ENCODE data around the gene WFDC6.

WFDC6 gene

DNA sequence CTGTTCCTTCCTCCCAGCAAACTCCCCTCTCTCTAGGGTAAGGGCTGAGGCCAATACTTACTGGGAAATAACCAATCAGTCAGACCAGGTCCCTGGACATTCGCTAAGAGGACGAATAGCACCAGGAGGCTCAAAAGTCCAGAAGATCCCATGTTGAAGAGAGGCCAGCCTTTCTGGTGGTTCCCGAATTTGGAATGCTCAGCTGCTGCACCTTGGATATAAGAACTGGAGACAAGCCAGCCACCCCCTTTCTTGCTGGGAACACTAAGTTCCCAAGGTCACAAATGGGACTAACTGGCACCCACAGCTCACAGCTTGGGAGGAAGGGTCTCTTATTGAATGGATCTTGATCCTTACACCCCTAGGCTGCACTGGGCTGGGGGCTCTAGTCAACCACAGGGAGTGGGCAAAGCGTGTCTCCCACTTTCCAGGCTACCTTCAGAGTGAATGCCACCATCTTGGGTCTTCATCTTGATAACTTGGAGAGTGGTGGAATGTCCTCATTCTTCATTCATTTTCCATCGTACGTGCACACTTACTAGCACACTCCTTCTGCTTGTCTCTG lies 8.0 kb upstream of the WFDC6 start, which contains the start of gene EPPIN:
Gene EPPIN (minus strand): TSS at position 196 of the 565 bp plus-strand sequence. CDS start 44 bp downstream, at position 152.
- TF ChIP-seq CTCF (IDR thresholded peaks at IDR 0.05; ENCODE audit: insufficient read depth, missing control alignments): no peak
- DNase-seq (ENCODE audit: insufficient read length, low spot score): no peak
- no peak for FAIRE-seq

DNA sequence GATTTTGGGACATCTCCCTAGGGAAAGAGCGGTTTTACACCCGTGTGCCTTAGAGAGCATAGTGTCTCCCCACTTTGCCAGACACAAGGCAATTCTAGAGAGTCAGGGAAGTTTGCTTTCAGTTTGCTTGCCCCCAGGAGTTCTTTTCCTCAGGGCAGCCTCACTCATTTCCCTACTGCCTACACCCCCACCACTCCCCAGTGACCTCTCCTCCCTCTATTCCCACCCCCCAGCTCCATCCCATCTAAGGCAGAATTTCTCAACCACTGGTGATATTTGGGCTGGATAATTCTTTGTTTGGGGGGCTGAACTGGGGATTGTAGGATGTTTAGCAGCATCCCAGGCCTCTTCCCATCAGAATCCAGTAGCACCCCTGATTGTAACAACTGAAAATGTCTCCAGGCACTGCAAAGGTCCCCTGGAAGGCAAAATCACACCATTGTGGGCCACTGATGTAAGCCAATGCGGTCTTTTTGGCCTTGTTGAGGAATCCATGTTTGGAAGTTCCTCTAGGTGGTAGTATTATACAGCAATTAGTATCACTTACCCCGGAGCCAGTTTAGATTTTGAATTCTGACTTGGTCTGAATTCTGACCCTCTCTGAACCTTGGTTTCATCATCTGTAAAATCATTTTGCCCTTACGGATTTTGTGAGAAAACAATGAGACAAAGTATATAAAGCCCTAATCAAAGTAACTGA lies 6.6 kb upstream of the WFDC6 start:
- DNase-seq (ENCODE audit: insufficient read length, low spot score) (no peak), FAIRE-seq (no peak)
- peak; percentile 38 for TF ChIP-seq CTCF (IDR thresholded peaks at IDR 0.05; ENCODE audit: insufficient read depth, missing control alignments)

DNA sequence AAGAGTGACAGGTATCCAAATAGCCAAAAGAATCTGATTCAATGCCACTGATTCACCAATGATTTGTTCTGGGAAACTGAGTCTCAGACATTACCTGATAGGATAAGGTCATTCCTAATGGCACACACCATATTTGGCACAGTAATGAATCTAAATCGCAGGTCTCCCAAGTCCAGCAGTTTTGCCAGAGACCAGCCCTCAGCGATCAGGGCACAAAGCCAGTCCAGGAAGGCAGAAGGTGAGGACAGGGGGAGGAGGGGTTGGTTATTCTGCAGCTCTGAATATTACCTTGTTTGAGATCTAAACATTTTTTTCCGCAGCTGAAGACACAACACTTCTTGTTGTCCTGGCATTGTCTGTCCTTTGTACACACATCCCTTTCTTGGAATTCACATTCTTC lies 6.1 kb upstream of the WFDC6 start:
- FAIRE-seq (no peak), DNase-seq (ENCODE audit: insufficient read length, low spot score) (no peak)
- no peak for TF ChIP-seq CTCF (IDR thresholded peaks at IDR 0.05; ENCODE audit: insufficient read depth, missing control alignments)

DNA sequence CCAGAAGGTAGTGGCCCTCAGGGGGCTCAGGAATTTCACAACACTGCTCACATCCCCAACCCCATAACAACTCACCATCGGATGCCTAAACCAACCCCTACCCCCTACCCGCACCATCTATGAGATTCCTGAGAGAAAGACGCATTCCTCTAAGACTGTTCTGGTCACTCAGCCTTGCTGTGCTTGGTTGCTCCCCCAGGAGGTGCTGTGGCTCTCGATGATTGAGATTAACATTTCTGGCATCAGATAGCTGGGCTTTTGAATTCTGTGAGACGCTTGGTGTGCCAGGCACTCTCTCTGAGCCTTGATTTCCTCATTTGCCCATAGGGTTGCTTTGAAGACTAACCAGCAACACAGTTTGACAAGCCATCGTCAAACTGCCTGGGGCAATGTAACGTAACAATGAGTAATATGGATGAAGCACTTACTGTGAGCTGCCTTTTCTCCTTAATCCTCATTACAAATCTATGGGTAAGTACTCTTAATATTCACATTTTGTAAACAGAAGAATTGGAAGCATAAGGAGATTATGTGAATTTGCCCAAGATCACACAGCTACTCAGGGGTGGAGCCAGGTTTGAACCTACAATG lies 978 bp downstream of the WFDC6 start:
- DNase-seq (ENCODE audit: insufficient read length, low spot score) (peak; percentile 13), FAIRE-seq (no peak)

GRCh38 chr20:45527294-45527693 lies 12.0 kb downstream of the WFDC6 start:
- DNase-seq (ENCODE audit: insufficient read length, low spot score): no peak
- no peak for TF ChIP-seq CTCF (IDR thresholded peaks at IDR 0.05; ENCODE audit: insufficient read depth, missing control alignments)
- no peak for FAIRE-seq

More for the DNA sequence above, 978 bp downstream of the WFDC6 start:
- TF ChIP-seq CTCF (IDR thresholded peaks at IDR 0.05; ENCODE audit: insufficient read depth, missing control alignments): peak; percentile 5

GRCh38 chr20:45523821-45524220 lies 15.5 kb downstream of the WFDC6 start:
- DNase-seq (ENCODE audit: insufficient read length, low spot score): no peak
- no peak for FAIRE-seq
- TF ChIP-seq CTCF (IDR thresholded peaks at IDR 0.05; ENCODE audit: insufficient read depth, missing control alignments): no peak

GRCh38 chr20:45518282-45518681 lies 21.0 kb downstream of the WFDC6 start:
- DNase-seq (ENCODE audit: insufficient read length, low spot score): no peak
- FAIRE-seq: no peak

More at GRCh38 chr20:45518282-45518681, 21.0 kb downstream of the WFDC6 start:
- TF ChIP-seq CTCF (IDR thresholded peaks at IDR 0.05; ENCODE audit: insufficient read depth, missing control alignments): no peak
